ENCODE data around the gene TBCB.

GRCh38 chr19:36113425-36113824, 1.8 kb upstream of the TBCB start:
- TF ChIP-seq CTCF (IDR thresholded peaks at IDR 0.05; ENCODE audit: low read length) (no peak), EZH2 (IDR thresholded peaks at IDR 0.05; ENCODE audit: borderline replicate concordance, low read length) (no peak)
